HG02642 (cell line): Measurements from ENCODE around the gene GNAI3.

Source experiments
- ATAC-seq: cut with Tn5 transposase; IDR thresholded peaks from one replicate; pipeline ENCODE4 v1.9.1; 2021; ENCODE audit warnings: mild to moderate bottlenecking; ENCODE audit not compliant: unreplicated experiment, poor library complexity

The GNAI3 gene

GRCh38 chr1:109543283-109543987 is 5.0 kb upstream of the GNAI3 start:
- no peak for ATAC-seq

- ATAC-seq: no peak
Measured at GRCh38 chr1:109543988-109544735, 4.3 kb upstream of the GNAI3 start.

GRCh38 chr1:109546311-109547109 is 1.9 kb upstream of the GNAI3 start:
- peak; percentile 43 for ATAC-seq

- no peak for ATAC-seq
Measured at GRCh38 chr1:109547463-109548320, 723 bp upstream of the GNAI3 start.

GRCh38 chr1:109556563-109556962 is 8.1 kb downstream of the GNAI3 start:
- no peak for ATAC-seq

GRCh38 chr1:109557520-109557919 is 9.1 kb downstream of the GNAI3 start:
- ATAC-seq: no peak

GRCh38 chr1:109559995-109560394 is 11.6 kb downstream of the GNAI3 start:
- no peak for ATAC-seq

GRCh38 chr1:109564194-109564878 is 15.9 kb downstream of the GNAI3 start:
- ATAC-seq: no peak

GRCh38 chr1:109565241-109565640 is 16.8 kb downstream of the GNAI3 start:
- no peak for ATAC-seq

GRCh38 chr1:109566982-109567381 is 18.6 kb downstream of the GNAI3 start:
- ATAC-seq: no peak

- no peak for ATAC-seq
Measured at GRCh38 chr1:109567877-109568672, 19.7 kb downstream of the GNAI3 start.

GRCh38 chr1:109569323-109569722 is 20.9 kb downstream of the GNAI3 start:
- ATAC-seq: no peak

GRCh38 chr1:109570414-109570813 is 22.0 kb downstream of the GNAI3 start:
- no peak for ATAC-seq

GRCh38 chr1:109573785-109574184 is 25.4 kb downstream of the GNAI3 start:
- ATAC-seq: no peak

- no peak for ATAC-seq
Measured at GRCh38 chr1:109578947-109579443, 30.6 kb downstream of the GNAI3 start.

GRCh38 chr1:109579491-109579890 is 31.1 kb downstream of the GNAI3 start:
- no peak for ATAC-seq

GRCh38 chr1:109582021-109582420 is 33.6 kb downstream of the GNAI3 start:
- ATAC-seq: no peak

- no peak for ATAC-seq
Measured at GRCh38 chr1:109584766-109585165, 36.4 kb downstream of the GNAI3 start.

- ATAC-seq: no peak
Measured at GRCh38 chr1:109586055-109586454, 37.6 kb downstream of the GNAI3 start.
